HCT116 (cell line): ENCODE data around the gene SEC22C. TPM values are rescaled to one million over a fixed set of nuclear protein-coding genes. Genes with fewer than 3 reads are reported as not detected.

Source experiments
- ATAC-seq: fragments of 200-7000 bp; cut with Tn5 transposase; 2 replicates; pipeline ENCODE4 v1.9.1; 2020; ENCODE audit warnings: mild to moderate bottlenecking, moderate library complexity
- BruUV-seq: library from RNA; stranded (reverse); fragments of 400-500 nt; replicated peaks from 2 replicates; lab custom pipeline; 2021; lab: Mats Ljungman, UMichigan
- CTCF ChIA-PET: fragments of 300-600 bp; sonication (Branson Sonifier 250); formaldehyde crosslinking; loops from one replicate; lab custom pipeline; 2021; ENCODE audit warnings: antibody characterized with exemption; lab: Charles Lee
- POLR2A ChIA-PET: fragments of 300-600, 350-600 bp; sonication (Branson Sonifier 250); formaldehyde crosslinking; loops from one replicate; lab custom pipeline; 2021; ENCODE audit warnings: antibody characterized with exemption; lab: Charles Lee
- RAD21 ChIA-PET, 2 experiments: fragments of 300-600 bp; sonication (Branson Sonifier 250); formaldehyde crosslinking; loops; one replicate each; lab custom pipeline; 2023; ENCODE audit warnings: low total read pairs in 2 of 2; ENCODE audit not compliant: uncharacterized antibody in 2 of 2, unreplicated experiment in 2 of 2, low non-redundant PET in 1 of 2; lab: Charles Lee
- DNase-seq: peaks from one replicate; pipeline ENCODE4 v3.0.0-alpha.2; 2010; ENCODE audit warnings: low read depth, low spot score
- H2AFZ ChIP-seq: fragments of 200-600 bp; shearing (Covaris generic), sonication (generic); 2 replicates; pipeline ENCODE4 v1.6.1; 2017; ENCODE audit warnings: low read depth, mixed run types, mixed read lengths, antibody characterized with exemption, low read length; ENCODE audit not compliant: poor library complexity, severe bottlenecking
- H3K27ac ChIP-seq: 2 replicates; pipeline ENCODE4 v1.5.1; 2012; ENCODE audit warnings: low read depth, low read length
- H3K27me3 ChIP-seq: fragments of 200-600 bp; sonication (generic); 2 replicates; pipeline ENCODE4 v1.6.1; 2016; ENCODE audit warnings: mixed run types, low read length, mixed read lengths; ENCODE audit not compliant: insufficient read depth
- H3K36me3 ChIP-seq, 2 experiments: fragments of 200-500 bp in 1 of 2; fragments of 200-600 bp in 1 of 2; sonication (Bioruptor generic) in 1 of 2; sonication (generic) in 1 of 2; 2 replicates each; pipeline versions ENCODE4 v1.5.1 to v1.6.1; 2014 to 2016; ENCODE audit warnings: low read length in 2 of 2, inconsistent platforms in 1 of 2, mixed read lengths in 1 of 2, mixed run types in 1 of 2; ENCODE audit not compliant: insufficient read depth in 2 of 2, control insufficient read depth in 1 of 2
- H3K4me1 ChIP-seq, 2 experiments: fragments of 200-600 bp in 1 of 2; sonication (generic) in 1 of 2; 2 replicates each; pipeline versions ENCODE4 v1.5.1 to v1.6.1; 2012 to 2017; ENCODE audit warnings: low read length in 2 of 2, inconsistent platforms in 1 of 2, mild to moderate bottlenecking in 1 of 2, mixed read lengths in 1 of 2, mixed run types in 1 of 2, moderate library complexity in 1 of 2; ENCODE audit not compliant: insufficient read depth in 2 of 2, control insufficient read depth in 1 of 2
- H3K4me2 ChIP-seq: fragments of 200-600 bp; sonication (generic); 2 replicates; pipeline ENCODE4 v1.6.1; 2017; ENCODE audit warnings: mixed run types, low read length, mixed read lengths
- H3K4me3 ChIP-seq, 2 experiments: fragments of 200-600 bp in 1 of 2; sonication (generic) in 1 of 2; replicated peaks in 1 of 2; 2 replicates each; pipeline ENCODE4 v1.5.1; 2011 to 2016; ENCODE audit warnings: low read length in 2 of 2, control low read depth in 1 of 2, low read depth in 1 of 2, mild to moderate bottlenecking in 1 of 2, mixed read lengths in 1 of 2, mixed run types in 1 of 2
- H3K79me2 ChIP-seq: fragments of 200-600 bp; sonication (generic); 2 replicates; pipeline ENCODE4 v1.6.1; 2017; ENCODE audit warnings: mild to moderate bottlenecking, mixed run types, low read length, moderate library complexity, mixed read lengths; ENCODE audit not compliant: insufficient read depth
- H3K9ac ChIP-seq: fragments of 200-600 bp; sonication (generic); 2 replicates; pipeline ENCODE4 v1.6.1; 2016; ENCODE audit warnings: low read length, mixed read lengths
- H3K9me2 ChIP-seq: fragments of 200-600 bp; sonication (generic), shearing (Covaris generic); 2 replicates; pipeline ENCODE4 v1.6.1; 2017; ENCODE audit warnings: mixed run types, mild to moderate bottlenecking, moderate library complexity; ENCODE audit not compliant: insufficient read depth
- H3K9me3 ChIP-seq, 2 experiments: fragments of 200-500 bp in 1 of 2; fragments of 200-600 bp in 1 of 2; sonication (Bioruptor generic) in 1 of 2; sonication (generic) in 1 of 2; 2 replicates each; pipeline ENCODE4 v1.6.1; 2014 to 2017; ENCODE audit warnings: low read length in 2 of 2, mixed read lengths in 2 of 2, inconsistent platforms in 1 of 2, low read depth in 1 of 2, mild to moderate bottlenecking in 1 of 2, mixed run types in 1 of 2, moderate library complexity in 1 of 2; ENCODE audit not compliant: control insufficient read depth in 1 of 2, insufficient read depth in 1 of 2
- H4K20me1 ChIP-seq: fragments of 200-600 bp; sonication (generic), shearing (Covaris generic); 2 replicates; pipeline ENCODE4 v1.6.1; 2017; ENCODE audit warnings: mixed run types, mild to moderate bottlenecking, moderate library complexity; ENCODE audit not compliant: insufficient read depth
- CEBPB ChIP-seq: IDR thresholded peaks from 2 replicates; pipeline ENCODE4 v1.6.1; 2012; ENCODE audit warnings: low read depth
- EZH2 ChIP-seq: fragments of 200-600 bp; sonication (generic); IDR thresholded peaks from 2 replicates; pipeline ENCODE4 v1.6.1; 2017; ENCODE audit warnings: antibody characterized with exemption, mixed run types
- EZH2phosphoT487 ChIP-seq: fragments of 200-600 bp; IDR thresholded peaks from 2 replicates; pipeline ENCODE4 v1.6.1; 2018; ENCODE audit warnings: antibody characterized with exemption, borderline replicate concordance
- JUND ChIP-seq: IDR thresholded peaks from 2 replicates; pipeline ENCODE4 v1.6.1; 2012
- POLR2AphosphoS5 ChIP-seq: IDR thresholded peaks from 2 replicates; pipeline ENCODE4 v1.6.1; 2011; ENCODE audit warnings: mild to moderate bottlenecking, low read depth, low read length, moderate library complexity
- RAD21 ChIP-seq: IDR thresholded peaks from 2 replicates; pipeline ENCODE4 v1.6.1; 2012; ENCODE audit warnings: low read depth, mild to moderate bottlenecking
- SP1 ChIP-seq: IDR thresholded peaks from 2 replicates; pipeline ENCODE4 v1.6.1; 2012; ENCODE audit warnings: low read depth
- TCF7L2 ChIP-seq: IDR thresholded peaks from 2 replicates; pipeline ENCODE4 v1.7.0; 2011; ENCODE audit warnings: borderline replicate concordance, inconsistent platforms; ENCODE audit not compliant: insufficient read depth, insufficient read length; ENCODE audit errors: extremely low read depth
- YY1 ChIP-seq: IDR thresholded peaks from 2 replicates; pipeline ENCODE4 v1.6.1; 2011; ENCODE audit warnings: low read length, low read depth, moderate library complexity, mild to moderate bottlenecking; ENCODE audit not compliant: insufficient replicate concordance; ENCODE audit errors: extremely low read depth
- ZNF274 ChIP-seq: fragments of 200-500 bp; sonication (Bioruptor generic); IDR thresholded peaks from 2 replicates; pipeline ENCODE4 v1.6.1; 2014; ENCODE audit warnings: mild to moderate bottlenecking, low read depth, low read length, inconsistent platforms
- intact Hi-C: fragments of 100-400 bp; cut with micrococcal nuclease; formaldehyde crosslinking; loops from 2 replicates; pipeline ENCODE4 v1.10.0; 2022
- total RNA-seq: library from RNA; stranded (reverse); gene quantifications from one replicate; pipeline ENCODE4 v1.2.1, GENCODE V29; 2021; ENCODE audit not compliant: unreplicated experiment
- TF ChIP-seq, protein P1 (sequence below): IDR thresholded peaks from 2 replicates; pipeline ENCODE4 v1.6.1; 2011; ENCODE audit warnings: mild to moderate bottlenecking, low read length, moderate library complexity; ENCODE audit not compliant: insufficient replicate concordance; ENCODE audit errors: extremely low read depth
- TF ChIP-seq, protein P2 (sequence below): IDR thresholded peaks from 2 replicates; pipeline ENCODE4 v1.6.1; 2012
- TF ChIP-seq, protein P3 (sequence below): IDR thresholded peaks from 2 replicates; pipeline ENCODE4 v1.6.1; 2012
- TF ChIP-seq, protein P4 (sequence below): IDR thresholded peaks from 2 replicates; pipeline ENCODE4 v1.6.1; 2012; ENCODE audit warnings: low read depth

The SEC22C gene
- total RNA-seq, 1 experiment from 2014 or later: 43.4 TPM

DNA sequence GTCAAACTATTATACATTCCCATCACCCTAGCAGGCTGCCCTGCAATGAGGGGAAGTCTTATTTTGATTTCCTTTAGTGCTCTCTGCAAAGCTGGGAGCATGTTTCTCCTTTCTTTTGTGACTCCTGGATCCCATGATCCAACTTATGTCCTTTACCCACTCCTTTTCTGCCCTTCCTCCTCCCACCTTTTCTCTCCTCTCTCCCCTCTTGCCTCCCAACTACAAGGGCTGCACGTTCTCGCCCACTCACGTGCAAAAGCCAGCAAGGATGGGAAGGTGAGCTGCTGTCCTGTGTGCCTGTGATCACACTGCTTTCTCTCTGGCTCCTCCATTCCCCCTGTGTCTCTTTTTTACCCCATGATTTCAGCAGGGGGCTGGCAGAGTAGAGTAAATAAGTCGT lies 73.2 kb downstream of the SEC22C start (continued):
- TF ChIP-seq, protein P1, sequence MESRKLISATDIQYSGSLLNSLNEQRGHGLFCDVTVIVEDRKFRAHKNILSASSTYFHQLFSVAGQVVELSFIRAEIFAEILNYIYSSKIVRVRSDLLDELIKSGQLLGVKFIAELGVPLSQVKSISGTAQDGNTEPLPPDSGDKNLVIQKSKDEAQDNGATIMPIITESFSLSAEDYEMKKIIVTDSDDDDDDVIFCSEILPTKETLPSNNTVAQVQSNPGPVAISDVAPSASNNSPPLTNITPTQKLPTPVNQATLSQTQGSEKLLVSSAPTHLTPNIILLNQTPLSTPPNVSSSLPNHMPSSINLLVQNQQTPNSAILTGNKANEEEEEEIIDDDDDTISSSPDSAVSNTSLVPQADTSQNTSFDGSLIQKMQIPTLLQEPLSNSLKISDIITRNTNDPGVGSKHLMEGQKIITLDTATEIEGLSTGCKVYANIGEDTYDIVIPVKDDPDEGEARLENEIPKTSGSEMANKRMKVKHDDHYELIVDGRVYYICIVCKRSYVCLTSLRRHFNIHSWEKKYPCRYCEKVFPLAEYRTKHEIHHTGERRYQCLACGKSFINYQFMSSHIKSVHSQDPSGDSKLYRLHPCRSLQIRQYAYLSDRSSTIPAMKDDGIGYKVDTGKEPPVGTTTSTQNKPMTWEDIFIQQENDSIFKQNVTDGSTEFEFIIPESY: no peak
- TF ChIP-seq JUND: no peak

DNA sequence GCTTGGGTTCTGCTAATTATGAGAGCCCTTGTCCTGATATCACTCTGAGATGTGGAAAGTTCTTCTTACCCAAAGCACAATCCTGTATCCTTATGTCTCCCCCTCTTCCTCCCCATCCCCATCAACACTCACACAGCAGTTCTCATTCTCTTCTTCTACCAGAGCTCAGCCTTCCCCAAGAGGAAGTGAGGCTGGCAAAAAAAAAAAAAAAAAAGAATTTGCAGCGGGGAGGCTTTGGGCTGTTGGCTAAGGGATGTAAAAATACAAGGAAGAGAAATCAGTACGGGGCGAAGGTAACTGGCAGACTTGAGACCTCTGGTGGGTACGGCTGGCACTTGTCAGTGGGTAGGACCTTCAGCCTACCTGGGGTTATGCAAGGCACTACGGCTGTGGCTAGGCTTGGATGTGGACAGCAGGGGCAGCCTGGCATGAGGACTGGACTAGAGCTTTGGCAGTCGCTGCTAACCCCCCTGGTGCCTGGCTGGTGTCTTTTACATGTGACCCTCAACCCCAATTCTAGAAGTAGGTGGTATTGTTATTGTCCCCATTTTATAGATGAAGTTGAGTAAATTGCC lies 73.9 kb downstream of the SEC22C start:
- no peak for TF ChIP-seq POLR2AphosphoS5
- TF ChIP-seq, protein P1: no peak
- TF ChIP-seq EZH2: no peak
- TF ChIP-seq EZH2phosphoT487: no peak
- no peak for TF ChIP-seq RAD21
- TF ChIP-seq ZNF274: no peak
- no peak for TF ChIP-seq CEBPB
- TF ChIP-seq TCF7L2: no peak
- TF ChIP-seq, protein P2, sequence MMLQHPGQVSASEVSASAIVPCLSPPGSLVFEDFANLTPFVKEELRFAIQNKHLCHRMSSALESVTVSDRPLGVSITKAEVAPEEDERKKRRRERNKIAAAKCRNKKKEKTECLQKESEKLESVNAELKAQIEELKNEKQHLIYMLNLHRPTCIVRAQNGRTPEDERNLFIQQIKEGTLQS: no peak
- TF ChIP-seq SP1: no peak
- TF ChIP-seq, protein P3, sequence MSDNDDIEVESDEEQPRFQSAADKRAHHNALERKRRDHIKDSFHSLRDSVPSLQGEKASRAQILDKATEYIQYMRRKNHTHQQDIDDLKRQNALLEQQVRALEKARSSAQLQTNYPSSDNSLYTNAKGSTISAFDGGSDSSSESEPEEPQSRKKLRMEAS: no peak
- TF ChIP-seq, protein P4, sequence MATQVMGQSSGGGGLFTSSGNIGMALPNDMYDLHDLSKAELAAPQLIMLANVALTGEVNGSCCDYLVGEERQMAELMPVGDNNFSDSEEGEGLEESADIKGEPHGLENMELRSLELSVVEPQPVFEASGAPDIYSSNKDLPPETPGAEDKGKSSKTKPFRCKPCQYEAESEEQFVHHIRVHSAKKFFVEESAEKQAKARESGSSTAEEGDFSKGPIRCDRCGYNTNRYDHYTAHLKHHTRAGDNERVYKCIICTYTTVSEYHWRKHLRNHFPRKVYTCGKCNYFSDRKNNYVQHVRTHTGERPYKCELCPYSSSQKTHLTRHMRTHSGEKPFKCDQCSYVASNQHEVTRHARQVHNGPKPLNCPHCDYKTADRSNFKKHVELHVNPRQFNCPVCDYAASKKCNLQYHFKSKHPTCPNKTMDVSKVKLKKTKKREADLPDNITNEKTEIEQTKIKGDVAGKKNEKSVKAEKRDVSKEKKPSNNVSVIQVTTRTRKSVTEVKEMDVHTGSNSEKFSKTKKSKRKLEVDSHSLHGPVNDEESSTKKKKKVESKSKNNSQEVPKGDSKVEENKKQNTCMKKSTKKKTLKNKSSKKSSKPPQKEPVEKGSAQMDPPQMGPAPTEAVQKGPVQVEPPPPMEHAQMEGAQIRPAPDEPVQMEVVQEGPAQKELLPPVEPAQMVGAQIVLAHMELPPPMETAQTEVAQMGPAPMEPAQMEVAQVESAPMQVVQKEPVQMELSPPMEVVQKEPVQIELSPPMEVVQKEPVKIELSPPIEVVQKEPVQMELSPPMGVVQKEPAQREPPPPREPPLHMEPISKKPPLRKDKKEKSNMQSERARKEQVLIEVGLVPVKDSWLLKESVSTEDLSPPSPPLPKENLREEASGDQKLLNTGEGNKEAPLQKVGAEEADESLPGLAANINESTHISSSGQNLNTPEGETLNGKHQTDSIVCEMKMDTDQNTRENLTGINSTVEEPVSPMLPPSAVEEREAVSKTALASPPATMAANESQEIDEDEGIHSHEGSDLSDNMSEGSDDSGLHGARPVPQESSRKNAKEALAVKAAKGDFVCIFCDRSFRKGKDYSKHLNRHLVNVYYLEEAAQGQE: no peak
- TF ChIP-seq YY1: no peak
- ATAC-seq: no peak
- ChIA-PET POLR2A (no interaction called here), CTCF (no interaction called here), RAD21 (no interaction called here)
- Histone ChIP-seq H2AFZ (no peak overlapping the region), H4K20me1 (no peaks in the 10 kb centered on the region), H3K9me3 (no peaks in the 10 kb centered on the region), H3K9ac (no peak overlapping the region), H3K79me2 (no peaks in the 10 kb centered on the region), H3K27me3 (no peaks in the 10 kb centered on the region), H3K27ac (no peak overlapping the region), H3K36me3 (no peaks in the 10 kb centered on the region), H3K4me3 (no peak overlapping the region), H3K9me2 (no peaks in the 10 kb centered on the region), H3K4me1 (peaks cover 13 to 32% of the 10 kb centered on the region in 2 experiments), H3K4me2 (peak overlapping the region; percentile 8; the same call in 1 of the 2 replicates)
- no peak for DNase-seq
- BruUV-seq: no TSS peak
- intact Hi-C loops: no loop called here
